ENCODE results near the gene TXNDC11. TPM values are rescaled to one million over a fixed set of nuclear protein-coding genes. Genes with fewer than 3 reads are reported as not detected.
"Not testable (repeated sequence)": the region's sequence is repeated elsewhere in the genome, so short reads cannot be mapped to it uniquely, and the experiment has no call there.

TXNDC11 gene
- 10 to 100 TPM; 10.6 to 30.5 (median 20.3) TPM for total RNA-seq

GRCh38 chr16:11742536-11743307 lies at the start of gene TXNDC11:
TXNDC11 (minus strand) TSS chr16:11742857; CDS start chr16:11742730, 127 bp downstream.
- H3K27ac ChIP-seq, result peak within 1 kb of the TSS; percentile 90 to 91
- WGBS, 10 experiments, result 0 to 24% (median 15%) methylated on average over 1 to 15 of the region's 96 CpGs; no CpG with 5 or more reads in 5 of the 10 experiments

GRCh38 chr16:11791144-11791828 lies 48.6 kb upstream of the TXNDC11 start:
- no peak overlapping the region for H3K4me3 ChIP-seq
- in situ Hi-C loops (cut with MboI; ENCODE audit: low pct_unique_long_range_greater_than_20kb in 2 of 9, low sequenced_read_pairs in 9 of 9, unreplicated experiment in 9 of 9), result no loop called here
- ATAC-seq (replicated peaks in 6 of 8), result peak in 2 of 8 experiments; percentile 25 to 63
- H3K4me1 ChIP-seq (replicated peaks in 1 of 2), result peaks cover 9 to 22% of the 10 kb centered on the region in 2 donors
- no peak overlapping the region for H3K27ac ChIP-seq
- WGBS, 10 experiments, result 60 to 100% (median 99%) methylated on average over 1 to 5 of the region's 8 CpGs; no CpG with 5 or more reads in 4 of the 10 experiments

More at GRCh38 chr16:11742536-11743307, at the start of gene TXNDC11:
- Histone ChIP-seq H3K4me3 (peak within 1 kb of the TSS; percentile 55 to 79 (median 58)), H3K4me1 (replicated peaks in 1 of 2) (peaks cover 13 to 17% of the 10 kb centered on the region in 2 donors)
- in situ Hi-C loops (cut with MboI; ENCODE audit: low pct_unique_long_range_greater_than_20kb in 2 of 9, low sequenced_read_pairs in 9 of 9, unreplicated experiment in 9 of 9), result no loop called here
- ATAC-seq (replicated peaks in 6 of 8), result peak; percentile 84 to 96 (median 94)

DNA sequence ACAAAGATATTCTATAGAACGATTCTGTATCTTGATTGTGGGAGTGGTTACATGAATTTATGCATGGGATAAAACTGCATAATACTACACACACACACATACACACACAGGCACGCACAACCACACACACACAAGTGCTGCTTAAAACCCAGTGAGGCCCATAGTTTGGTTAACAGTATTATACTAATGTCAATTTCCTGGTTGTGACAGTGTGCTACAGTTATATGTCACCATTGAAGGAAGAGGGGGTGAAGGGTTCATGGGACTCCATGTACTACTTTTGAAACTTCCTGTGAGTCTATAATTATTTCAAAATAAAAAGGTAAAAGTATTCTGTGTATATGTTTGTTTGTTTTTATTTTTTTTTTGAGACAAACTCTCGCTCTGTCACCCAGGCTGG lies 46.3 kb upstream of the TXNDC11 start:
- Histone ChIP-seq H3K4me3 (no peak overlapping the region), H3K4me1 (replicated peaks in 1 of 2) (peaks cover 0 to 9% of the 10 kb centered on the region in 2 donors), H3K27ac (no peak overlapping the region)
- 92 to 100% (median 100%) methylated on average over 1 to 2 of the region's 3 CpGs; no CpG with 5 or more reads in 6 of the 10 experiments for WGBS, 10 experiments
- in situ Hi-C loops (cut with MboI; ENCODE audit: low pct_unique_long_range_greater_than_20kb in 2 of 9, low sequenced_read_pairs in 9 of 9, unreplicated experiment in 9 of 9), result no loop called here
- no peak for ATAC-seq (replicated peaks in 6 of 8)

GRCh38 chr16:11784980-11785599 lies 42.4 kb upstream of the TXNDC11 start:
- in situ Hi-C loops (cut with MboI; ENCODE audit: low pct_unique_long_range_greater_than_20kb in 2 of 9, low sequenced_read_pairs in 9 of 9, unreplicated experiment in 9 of 9); H3K27ac ChIP-seq; H3K4me3 ChIP-seq; ATAC-seq (replicated peaks in 6 of 8); H3K4me1 ChIP-seq (replicated peaks in 1 of 2): not testable (repeated sequence)
- 46 to 100% (median 95%) methylated on average over 2 to 5 of the region's 13 CpGs; no CpG with 5 or more reads in 1 of the 10 experiments for WGBS, 10 experiments

DNA sequence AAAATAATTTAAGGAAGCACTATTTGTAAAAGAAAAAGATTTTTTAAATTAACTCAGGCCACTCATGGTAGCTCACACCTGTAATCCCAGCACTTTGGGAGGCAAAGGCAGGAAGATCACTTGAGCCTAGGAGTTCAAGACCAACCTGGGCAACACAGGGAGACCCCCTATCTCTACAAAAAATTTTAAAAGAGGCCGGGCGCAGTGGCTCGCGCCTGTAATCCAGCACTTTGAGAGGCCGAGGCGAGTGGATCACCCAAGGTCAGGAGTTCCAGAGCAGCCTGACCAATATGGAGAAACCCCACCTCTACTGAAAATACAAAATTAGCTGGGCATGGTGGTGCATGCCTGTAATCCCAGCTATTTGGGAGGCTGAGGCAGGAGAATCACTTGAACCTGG lies 41.7 kb upstream of the TXNDC11 start:
- H3K4me3 ChIP-seq; H3K27ac ChIP-seq; in situ Hi-C loops (cut with MboI; ENCODE audit: low pct_unique_long_range_greater_than_20kb in 2 of 9, low sequenced_read_pairs in 9 of 9, unreplicated experiment in 9 of 9); ATAC-seq (replicated peaks in 6 of 8); H3K4me1 ChIP-seq (replicated peaks in 1 of 2): not testable (repeated sequence)
- 73 to 100% (median 100%) methylated on average over 2 to 6 of the region's 6 CpGs; no CpG with 5 or more reads in 5 of the 10 experiments for WGBS, 10 experiments

DNA sequence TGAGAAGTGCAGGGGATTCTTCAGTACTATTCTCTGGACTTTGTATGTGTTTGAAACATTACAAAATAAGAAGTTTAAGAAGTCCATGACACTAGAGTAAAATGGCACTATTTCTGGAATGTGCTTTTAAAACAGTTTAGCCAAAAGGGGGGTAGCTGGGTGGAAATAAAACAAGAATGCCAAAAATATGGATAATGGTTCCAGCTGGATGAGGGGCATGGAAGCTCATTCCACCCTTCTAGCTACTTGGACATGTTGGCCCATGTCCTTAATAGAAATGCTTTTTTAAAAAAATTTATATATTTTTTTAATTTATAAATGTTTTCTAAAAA lies 41.3 kb upstream of the TXNDC11 start:
- H3K27ac ChIP-seq, result no peak overlapping the region
- H3K4me1 ChIP-seq (replicated peaks in 1 of 2), result peaks cover 0 to 7% of the 10 kb centered on the region in 2 donors
- ATAC-seq (replicated peaks in 6 of 8), result no peak
- no peak overlapping the region for H3K4me3 ChIP-seq
- in situ Hi-C loops (cut with MboI; ENCODE audit: low pct_unique_long_range_greater_than_20kb in 2 of 9, low sequenced_read_pairs in 9 of 9, unreplicated experiment in 9 of 9), result no loop called here

GRCh38 chr16:11783319-11784037 lies 40.8 kb upstream of the TXNDC11 start:
- no peak overlapping the region for H3K4me3 ChIP-seq
- in situ Hi-C loops (cut with MboI; ENCODE audit: low pct_unique_long_range_greater_than_20kb in 2 of 9, low sequenced_read_pairs in 9 of 9, unreplicated experiment in 9 of 9), result no loop called here
- ATAC-seq (replicated peaks in 6 of 8), result peak in 3 of 8 experiments; percentile 25 to 43 (median 40)
- no peak overlapping the region for H3K27ac ChIP-seq
- 20 to 100% (median 87%) methylated on average over 1 to 5 of the region's 5 CpGs; no CpG with 5 or more reads in 1 of the 10 experiments for WGBS, 10 experiments
- H3K4me1 ChIP-seq (replicated peaks in 1 of 2), result peaks cover 0 to 7% of the 10 kb centered on the region in 2 donors

- in situ Hi-C loops (cut with MboI; ENCODE audit: low pct_unique_long_range_greater_than_20kb in 2 of 9, low sequenced_read_pairs in 9 of 9, unreplicated experiment in 9 of 9), result no loop called here
- peak in 3 of 8 experiments; percentile 17 to 39 (median 35) for ATAC-seq (replicated peaks in 6 of 8)
- 17 to 75% (median 56%) methylated on average over 2 to 5 of the region's 5 CpGs; no CpG with 5 or more reads in 3 of the 10 experiments for WGBS, 10 experiments
- no peak overlapping the region for H3K4me3 ChIP-seq
- peak overlapping the region in 1 of 2 donors; percentile 4 for H3K27ac ChIP-seq
- H3K4me1 ChIP-seq (replicated peaks in 1 of 2), result peaks cover 0 to 7% of the 10 kb centered on the region in 2 donors
These were observed 39.1 kb upstream of the TXNDC11 start for GRCh38 chr16:11781773-11782172.

DNA sequence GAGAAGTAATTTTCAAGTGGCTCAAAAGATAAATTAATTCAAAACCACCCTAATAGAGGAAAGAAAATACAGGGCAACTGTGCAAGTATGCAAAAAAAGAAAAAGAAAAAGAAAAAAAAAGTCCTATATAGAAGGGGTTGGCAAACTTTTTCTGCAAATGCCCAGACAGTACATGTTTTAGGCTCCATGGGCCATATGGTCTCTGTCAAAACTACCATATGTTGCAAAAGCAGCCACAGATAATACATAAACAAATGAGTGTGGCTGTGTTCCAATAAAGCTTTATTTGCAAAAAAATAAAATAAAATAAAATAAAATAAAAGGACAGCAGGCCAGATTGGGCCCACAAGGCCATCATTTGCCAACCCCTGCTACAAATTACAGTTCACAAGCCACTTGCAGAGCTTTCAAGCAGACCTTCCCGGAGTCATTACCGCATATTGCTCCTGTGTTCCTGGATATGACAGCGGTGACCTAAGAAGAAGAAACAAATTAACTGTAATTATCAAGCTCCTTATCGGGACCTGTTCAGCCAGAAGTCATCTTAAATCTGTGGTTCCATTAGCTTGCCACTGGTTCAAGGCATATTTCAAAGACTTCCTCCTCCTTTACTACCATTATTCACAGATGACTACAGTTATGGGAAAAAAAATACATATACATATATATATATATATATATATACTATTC lies 38.5 kb upstream of the TXNDC11 start:
- WGBS, 10 experiments, result 78 to 100% (median 95%) methylated on average over 1 to 4 of the region's 4 CpGs
- Histone ChIP-seq H3K4me3 (no peak overlapping the region), H3K4me1 (replicated peaks in 1 of 2) (peaks cover 0 to 7% of the 10 kb centered on the region in 2 donors), H3K27ac (no peak overlapping the region)
- no peak for ATAC-seq (replicated peaks in 6 of 8)
- in situ Hi-C loops (cut with MboI; ENCODE audit: low pct_unique_long_range_greater_than_20kb in 2 of 9, low sequenced_read_pairs in 9 of 9, unreplicated experiment in 9 of 9), result no loop called here

DNA sequence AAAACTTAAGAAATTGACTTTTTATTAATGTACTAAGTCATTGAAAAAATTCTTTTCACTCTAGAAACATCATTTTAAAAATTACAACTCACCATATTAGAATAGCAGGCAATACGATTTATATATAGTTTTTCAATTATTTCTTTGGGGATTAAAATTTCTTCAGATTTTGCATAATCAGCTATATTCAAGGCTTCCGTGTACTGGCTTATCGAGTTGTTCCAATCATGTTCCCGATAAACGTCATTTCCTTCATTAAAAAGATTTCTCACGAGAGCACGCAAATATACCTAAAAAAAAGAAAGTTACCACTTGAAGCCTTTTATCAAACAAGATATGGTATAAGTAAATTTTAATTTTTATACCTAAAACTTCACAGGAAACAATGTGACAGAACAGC lies 36.4 kb upstream of the TXNDC11 start:
- Histone ChIP-seq H3K4me1 (replicated peaks in 1 of 2) (peaks cover 0 to 7% of the 10 kb centered on the region in 2 donors), H3K27ac (no peak overlapping the region), H3K4me3 (no peak overlapping the region)
- in situ Hi-C loops (cut with MboI; ENCODE audit: low pct_unique_long_range_greater_than_20kb in 2 of 9, low sequenced_read_pairs in 9 of 9, unreplicated experiment in 9 of 9), result no loop called here
- no peak for ATAC-seq (replicated peaks in 6 of 8)
- WGBS, 10 experiments, result 84 to 100% (median 99%) methylated on average over 1 to 7 of the region's 7 CpGs

GRCh38 chr16:11774065-11774626 lies 31.5 kb upstream of the TXNDC11 start:
- no peaks in the 10 kb centered on the region for H3K4me1 ChIP-seq (replicated peaks in 1 of 2)

DNA sequence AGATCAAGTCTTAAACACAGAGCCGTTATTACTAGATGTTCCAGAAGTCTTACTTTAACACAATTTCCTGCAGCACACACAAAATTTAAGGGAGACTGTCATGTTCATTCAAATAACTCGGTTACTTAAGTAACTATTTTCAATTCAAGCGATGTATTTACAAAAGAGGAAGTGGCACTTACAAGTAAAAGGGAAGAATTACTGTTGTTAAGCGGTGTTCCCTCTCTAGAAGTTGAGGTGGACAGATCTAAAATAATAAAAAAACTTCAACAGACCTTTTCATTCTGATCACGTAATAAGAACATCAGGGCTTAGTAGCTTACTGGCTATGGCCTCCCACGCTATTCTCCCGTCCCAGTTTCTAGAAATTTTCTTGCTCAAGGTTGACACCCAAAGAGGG lies 26.2 kb upstream of the TXNDC11 start:
- ATAC-seq (replicated peaks in 6 of 8), result no peak
- Histone ChIP-seq H3K4me3 (no peak overlapping the region), H3K4me1 (replicated peaks in 1 of 2) (no peaks in the 10 kb centered on the region), H3K27ac (no peak overlapping the region)
- in situ Hi-C loops (cut with MboI; ENCODE audit: low pct_unique_long_range_greater_than_20kb in 2 of 9, low sequenced_read_pairs in 9 of 9, unreplicated experiment in 9 of 9), result no loop called here
- WGBS, 10 experiments, result 82 to 100% (median 95%) methylated on average over 4 to 7 of the region's 7 CpGs

More at GRCh38 chr16:11774065-11774626, 31.5 kb upstream of the TXNDC11 start:
- H3K27ac ChIP-seq, result no peak overlapping the region
- no peak for ATAC-seq (replicated peaks in 6 of 8)
- H3K4me3 ChIP-seq, result no peak overlapping the region
- WGBS, 10 experiments, result 65 to 100% (median 100%) methylated on average over 1 to 3 of the region's 3 CpGs; no CpG with 5 or more reads in 1 of the 10 experiments
- in situ Hi-C loops (cut with MboI; ENCODE audit: low pct_unique_long_range_greater_than_20kb in 2 of 9, low sequenced_read_pairs in 9 of 9, unreplicated experiment in 9 of 9), result no loop called here
